Liver (tissue), 9 donors: ENCODE measurements around the gene ARHGEF28. TPM values are rescaled to one million over a fixed set of nuclear protein-coding genes. Genes with fewer than 3 reads are reported as not detected.

Source experiments
- DNase-seq: peaks from one replicate; pipeline ENCODE4 v3.0.0-alpha.2; 2017; ENCODE audit warnings: low spot score
- H3K27ac ChIP-seq, 2 donors: one replicate each; pipeline ENCODE4 v1.7.0; 2013; ENCODE audit warnings: inconsistent platforms in 2 of 2, low read length in 2 of 2, control low read depth in 1 of 2, low read depth in 1 of 2, mild to moderate bottlenecking in 1 of 2
- H3K27me3 ChIP-seq, 4 donors: one replicate each; pipeline versions ENCODE4 v1.6.1 to v1.7.0; 2013; ENCODE audit warnings: low read length in 3 of 4, inconsistent platforms in 1 of 4, mild to moderate bottlenecking in 1 of 4, moderate library complexity in 1 of 4; ENCODE audit not compliant: control insufficient read depth in 4 of 4, insufficient read depth in 4 of 4
- H3K36me3 ChIP-seq, 4 donors: one replicate each; pipeline versions ENCODE4 v1.6.1 to v1.7.0; 2013; ENCODE audit warnings: low read length in 3 of 4, mild to moderate bottlenecking in 3 of 4, low read depth in 1 of 4, moderate library complexity in 1 of 4; ENCODE audit not compliant: control insufficient read depth in 4 of 4, insufficient read depth in 3 of 4
- H3K4me1 ChIP-seq, 4 donors: one replicate each; pipeline versions ENCODE4 v1.6.1 to v1.7.0; 2013; ENCODE audit warnings: low read length in 3 of 4, mild to moderate bottlenecking in 3 of 4, moderate library complexity in 1 of 4; ENCODE audit not compliant: control insufficient read depth in 4 of 4, insufficient read depth in 4 of 4
- H3K4me3 ChIP-seq, 3 donors: one replicate each; pipeline versions ENCODE4 v1.6.1 to v1.7.0; 2013; ENCODE audit warnings: low read length in 3 of 3, control low read depth in 1 of 3, low read depth in 1 of 3, mild to moderate bottlenecking in 1 of 3
- H3K9ac ChIP-seq, 2 donors: one replicate each; pipeline ENCODE4 v1.7.0; 2013; ENCODE audit warnings: low read length in 2 of 2, mild to moderate bottlenecking in 2 of 2, moderate library complexity in 2 of 2, control low read depth in 1 of 2, low read depth in 1 of 2
- H3K9me3 ChIP-seq, 4 donors: one replicate each; pipeline versions ENCODE4 v1.6.1 to v1.7.0; 2013; ENCODE audit warnings: low read length in 3 of 4; ENCODE audit not compliant: control insufficient read depth in 4 of 4
- CTCF ChIP-seq: fragments of 150-350 bp; IDR thresholded peaks from 2 replicates; pipeline ENCODE4 v1.5.1; 2017; ENCODE audit warnings: improper control_type of control experiment, low read depth, low read length; ENCODE audit not compliant: missing input control
- EGR1 ChIP-seq, 2 donors: IDR thresholded peaks; 2 replicates each; pipeline ENCODE4 v1.6.1; 2016 to 2018; ENCODE audit warnings: antibody characterized with exemption in 2 of 2, low read depth in 2 of 2
- FOXA1 ChIP-seq: IDR thresholded peaks from 2 replicates; pipeline ENCODE4 v1.6.1; 2016; ENCODE audit warnings: antibody characterized with exemption
- FOXA2 ChIP-seq: IDR thresholded peaks from 2 replicates; pipeline ENCODE4 v1.6.1; 2016; ENCODE audit warnings: antibody characterized with exemption
- HNF4A ChIP-seq, 2 donors: conservative IDR thresholded peaks; 2 replicates each; pipeline ENCODE4 v1.6.1; 2016; ENCODE audit warnings: antibody characterized with exemption in 2 of 2, mild to moderate bottlenecking in 2 of 2
- HNF4G ChIP-seq: IDR thresholded peaks from 2 replicates; pipeline ENCODE4 v1.6.1; 2016; ENCODE audit warnings: antibody characterized with exemption
- JUND ChIP-seq, 2 donors: IDR thresholded peaks; 2 replicates each; pipeline ENCODE4 v1.6.1; 2016; ENCODE audit warnings: antibody characterized with exemption in 2 of 2
- RAD21 ChIP-seq, 2 donors: IDR thresholded peaks; 2 replicates each; pipeline ENCODE4 v1.6.1; 2016; ENCODE audit warnings: antibody characterized with exemption in 2 of 2, mild to moderate bottlenecking in 2 of 2
- RXRA ChIP-seq, 2 donors: IDR thresholded peaks; 2 replicates each; pipeline ENCODE4 v1.6.1; 2017 to 2018; ENCODE audit warnings: antibody characterized with exemption in 2 of 2, mild to moderate bottlenecking in 1 of 2
- SP1 ChIP-seq: IDR thresholded peaks from 2 replicates; pipeline ENCODE4 v1.6.1; 2018; ENCODE audit warnings: antibody characterized with exemption, mild to moderate bottlenecking
- TAF1 ChIP-seq: conservative IDR thresholded peaks from 2 replicates; pipeline ENCODE4 v1.6.1; 2016; ENCODE audit warnings: antibody characterized with exemption, mild to moderate bottlenecking
- YY1 ChIP-seq: IDR thresholded peaks from 2 replicates; pipeline ENCODE4 v1.6.1; 2016; ENCODE audit warnings: antibody characterized with exemption, mild to moderate bottlenecking
- WGBS: extraction: QIAGEN DNeasy Blood & Tissue Kit; methylation state at CpG from one replicate; pipeline ENCODE4 v1.1.7; 2013; 5-methylcytosine and 5-hydroxymethylcytosine counted together
- polyA plus RNA-seq, 2 donors: library from polyadenylated mRNA; stranded (reverse) in 1 of 2; unstranded in 1 of 2; fragments of 200-250 nt in 1 of 2; fragments of >200 nt in 1 of 2; fragmentation: Nextera tagmentation in 1 of 2; extraction: Ambion mirVana in 1 of 2; gene quantifications; one replicate each; pipeline versions ENCODE4 v1.2.1 to v1.2.3, GENCODE V29; 2013 to 2015
- total RNA-seq, 2 donors: library from RNA; depleted of rRNA; stranded (reverse); fragments of >200 nt; gene quantifications; one replicate each; pipeline ENCODE4 v1.2.3, GENCODE V29; 2014
- TF ChIP-seq, protein P1 (sequence below): IDR thresholded peaks from 2 replicates; pipeline ENCODE4 v1.6.1; 2016; ENCODE audit warnings: antibody characterized with exemption, mild to moderate bottlenecking
- TF ChIP-seq, protein P2 (sequence below): IDR thresholded peaks from 2 replicates; pipeline ENCODE4 v1.6.1; 2016; ENCODE audit warnings: antibody characterized with exemption
- TF ChIP-seq, protein P3 (sequence below): IDR thresholded peaks from 2 replicates; pipeline ENCODE4 v1.6.1; 2016; ENCODE audit warnings: antibody characterized with exemption
- TF ChIP-seq, protein P4 (sequence below): IDR thresholded peaks from 2 replicates; pipeline ENCODE4 v1.6.1; 2016; ENCODE audit warnings: antibody characterized with exemption
- donor health status: healthy.
- donor health status: healthy.
- donor health status: healthy.
- donor health status: healthy.
- donor health status: healthy.

Gene ARHGEF28
- total and polyA plus RNA-seq, 4 donors, result 1.6 to 13.9 (median 3.6) TPM

DNA sequence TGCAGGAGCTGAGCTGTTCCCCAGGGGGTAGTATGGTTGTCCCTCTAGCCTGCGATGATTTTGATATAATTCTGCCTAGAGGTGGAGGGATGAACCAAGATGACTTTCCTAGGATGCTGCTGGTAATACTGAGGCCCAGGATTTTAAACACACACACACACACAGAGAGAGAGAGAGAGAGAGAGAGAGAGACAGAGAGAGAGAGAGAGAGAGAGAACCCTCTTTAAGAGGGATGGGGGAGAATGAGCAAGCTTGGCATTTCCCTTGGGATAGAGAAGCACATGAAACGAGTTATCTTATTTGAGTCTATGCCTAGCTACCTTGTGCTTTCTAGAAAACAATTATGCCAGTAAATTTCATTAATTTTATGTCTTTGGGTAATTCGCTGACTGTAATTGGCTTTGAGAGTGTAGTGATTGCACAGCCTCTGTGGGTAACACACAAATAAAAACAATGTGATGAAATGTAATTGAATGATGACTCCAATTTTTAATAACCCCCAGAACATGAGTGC is 338.4 kb downstream of the ARHGEF28 start:
- 64% methylated on average over 3 of the region's 3 CpGs for WGBS
- DNase-seq, result no peak
- Histone ChIP-seq H3K36me3 (no peaks in the 10 kb centered on the region), H3K9ac (no peak overlapping the region), H3K4me1 (no peaks in the 10 kb centered on the region), H3K27ac (no peak overlapping the region), H3K27me3 (no peaks in the 10 kb centered on the region), H3K4me3 (no peak overlapping the region), H3K9me3 (no peaks in the 10 kb centered on the region)
- no peak for TF ChIP-seq YY1
- no peak for TF ChIP-seq SP1
- TF ChIP-seq CTCF, result no peak
- no peak for TF ChIP-seq RXRA (IDR thresholded peaks at IDR 0.05)
- no peak for TF ChIP-seq RAD21 (IDR thresholded peaks at IDR 0.05)
- no peak for TF ChIP-seq HNF4G
- no peak for TF ChIP-seq FOXA1
- TF ChIP-seq, protein P1, sequence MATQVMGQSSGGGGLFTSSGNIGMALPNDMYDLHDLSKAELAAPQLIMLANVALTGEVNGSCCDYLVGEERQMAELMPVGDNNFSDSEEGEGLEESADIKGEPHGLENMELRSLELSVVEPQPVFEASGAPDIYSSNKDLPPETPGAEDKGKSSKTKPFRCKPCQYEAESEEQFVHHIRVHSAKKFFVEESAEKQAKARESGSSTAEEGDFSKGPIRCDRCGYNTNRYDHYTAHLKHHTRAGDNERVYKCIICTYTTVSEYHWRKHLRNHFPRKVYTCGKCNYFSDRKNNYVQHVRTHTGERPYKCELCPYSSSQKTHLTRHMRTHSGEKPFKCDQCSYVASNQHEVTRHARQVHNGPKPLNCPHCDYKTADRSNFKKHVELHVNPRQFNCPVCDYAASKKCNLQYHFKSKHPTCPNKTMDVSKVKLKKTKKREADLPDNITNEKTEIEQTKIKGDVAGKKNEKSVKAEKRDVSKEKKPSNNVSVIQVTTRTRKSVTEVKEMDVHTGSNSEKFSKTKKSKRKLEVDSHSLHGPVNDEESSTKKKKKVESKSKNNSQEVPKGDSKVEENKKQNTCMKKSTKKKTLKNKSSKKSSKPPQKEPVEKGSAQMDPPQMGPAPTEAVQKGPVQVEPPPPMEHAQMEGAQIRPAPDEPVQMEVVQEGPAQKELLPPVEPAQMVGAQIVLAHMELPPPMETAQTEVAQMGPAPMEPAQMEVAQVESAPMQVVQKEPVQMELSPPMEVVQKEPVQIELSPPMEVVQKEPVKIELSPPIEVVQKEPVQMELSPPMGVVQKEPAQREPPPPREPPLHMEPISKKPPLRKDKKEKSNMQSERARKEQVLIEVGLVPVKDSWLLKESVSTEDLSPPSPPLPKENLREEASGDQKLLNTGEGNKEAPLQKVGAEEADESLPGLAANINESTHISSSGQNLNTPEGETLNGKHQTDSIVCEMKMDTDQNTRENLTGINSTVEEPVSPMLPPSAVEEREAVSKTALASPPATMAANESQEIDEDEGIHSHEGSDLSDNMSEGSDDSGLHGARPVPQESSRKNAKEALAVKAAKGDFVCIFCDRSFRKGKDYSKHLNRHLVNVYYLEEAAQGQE, result no peak
- TF ChIP-seq, protein P2, sequence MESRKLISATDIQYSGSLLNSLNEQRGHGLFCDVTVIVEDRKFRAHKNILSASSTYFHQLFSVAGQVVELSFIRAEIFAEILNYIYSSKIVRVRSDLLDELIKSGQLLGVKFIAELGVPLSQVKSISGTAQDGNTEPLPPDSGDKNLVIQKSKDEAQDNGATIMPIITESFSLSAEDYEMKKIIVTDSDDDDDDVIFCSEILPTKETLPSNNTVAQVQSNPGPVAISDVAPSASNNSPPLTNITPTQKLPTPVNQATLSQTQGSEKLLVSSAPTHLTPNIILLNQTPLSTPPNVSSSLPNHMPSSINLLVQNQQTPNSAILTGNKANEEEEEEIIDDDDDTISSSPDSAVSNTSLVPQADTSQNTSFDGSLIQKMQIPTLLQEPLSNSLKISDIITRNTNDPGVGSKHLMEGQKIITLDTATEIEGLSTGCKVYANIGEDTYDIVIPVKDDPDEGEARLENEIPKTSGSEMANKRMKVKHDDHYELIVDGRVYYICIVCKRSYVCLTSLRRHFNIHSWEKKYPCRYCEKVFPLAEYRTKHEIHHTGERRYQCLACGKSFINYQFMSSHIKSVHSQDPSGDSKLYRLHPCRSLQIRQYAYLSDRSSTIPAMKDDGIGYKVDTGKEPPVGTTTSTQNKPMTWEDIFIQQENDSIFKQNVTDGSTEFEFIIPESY, result no peak
- TF ChIP-seq, protein P3, sequence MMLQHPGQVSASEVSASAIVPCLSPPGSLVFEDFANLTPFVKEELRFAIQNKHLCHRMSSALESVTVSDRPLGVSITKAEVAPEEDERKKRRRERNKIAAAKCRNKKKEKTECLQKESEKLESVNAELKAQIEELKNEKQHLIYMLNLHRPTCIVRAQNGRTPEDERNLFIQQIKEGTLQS, result no peak
- TF ChIP-seq, protein P4, sequence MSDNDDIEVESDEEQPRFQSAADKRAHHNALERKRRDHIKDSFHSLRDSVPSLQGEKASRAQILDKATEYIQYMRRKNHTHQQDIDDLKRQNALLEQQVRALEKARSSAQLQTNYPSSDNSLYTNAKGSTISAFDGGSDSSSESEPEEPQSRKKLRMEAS, result no peak
- no peak for TF ChIP-seq HNF4A (conservative IDR thresholded peaks at IDR 0.05)
- no peak for TF ChIP-seq TAF1

GRCh38 chr5:73966451-73966850 is 340.5 kb downstream of the ARHGEF28 start:
- no peak overlapping the region for H3K9ac ChIP-seq
- 94% methylated on average over 3 of the region's 3 CpGs for WGBS
- H3K4me1 ChIP-seq, result no peaks in the 10 kb centered on the region
- H3K36me3 ChIP-seq, result no peaks in the 10 kb centered on the region
- no peaks in the 10 kb centered on the region for H3K9me3 ChIP-seq
- H3K27ac ChIP-seq, result no peak overlapping the region
- TF ChIP-seq, protein P3, result no peak
- TF ChIP-seq HNF4G (no peak), RAD21 (IDR thresholded peaks at IDR 0.05) (no peak), FOXA1 (no peak), HNF4A (conservative IDR thresholded peaks at IDR 0.05) (no peak), FOXA2 (no peak), JUND (IDR thresholded peaks at IDR 0.05) (no peak), EGR1 (IDR thresholded peaks at IDR 0.05; ENCODE audit: low read depth in 2 of 2) (no peak)
- TF ChIP-seq, protein P1, result no peak
- TF ChIP-seq, protein P4, result no peak
- H3K4me3 ChIP-seq, result no peak overlapping the region
- H3K27me3 ChIP-seq, result no peaks in the 10 kb centered on the region
- no peak for DNase-seq
